HCT116 (cell line): ENCODE data around the gene PLEKHA6. TPM values are rescaled to one million over a fixed set of nuclear protein-coding genes. Genes with fewer than 3 reads are reported as not detected.

Experiments
- ATAC-seq: fragments of 200-7000 bp; cut with Tn5 transposase; 2 replicates; pipeline ENCODE4 v1.9.1; 2020; ENCODE audit warnings: mild to moderate bottlenecking, moderate library complexity
- BruUV-seq: library from RNA; stranded (reverse); fragments of 400-500 nt; replicated peaks from 2 replicates; lab custom pipeline; 2021; lab: Mats Ljungman, UMichigan
- CTCF ChIA-PET: fragments of 300-600 bp; sonication (Branson Sonifier 250); formaldehyde crosslinking; loops from one replicate; lab custom pipeline; 2021; ENCODE audit warnings: antibody characterized with exemption; lab: Charles Lee
- POLR2A ChIA-PET: fragments of 300-600, 350-600 bp; sonication (Branson Sonifier 250); formaldehyde crosslinking; loops from one replicate; lab custom pipeline; 2021; ENCODE audit warnings: antibody characterized with exemption; lab: Charles Lee
- RAD21 ChIA-PET, 2 experiments: fragments of 300-600 bp; sonication (Branson Sonifier 250); formaldehyde crosslinking; loops; one replicate each; lab custom pipeline; 2023; ENCODE audit warnings: low total read pairs in 2 of 2; ENCODE audit not compliant: uncharacterized antibody in 2 of 2, unreplicated experiment in 2 of 2, low non-redundant PET in 1 of 2; lab: Charles Lee
- DNase-seq: peaks from one replicate; pipeline ENCODE4 v3.0.0-alpha.2; 2010; ENCODE audit warnings: low read depth, low spot score
- H2AFZ ChIP-seq: fragments of 200-600 bp; shearing (Covaris generic), sonication (generic); 2 replicates; pipeline ENCODE4 v1.6.1; 2017; ENCODE audit warnings: low read depth, mixed run types, mixed read lengths, antibody characterized with exemption, low read length; ENCODE audit not compliant: poor library complexity, severe bottlenecking
- H3K27ac ChIP-seq: 2 replicates; pipeline ENCODE4 v1.5.1; 2012; ENCODE audit warnings: low read depth, low read length
- H3K27me3 ChIP-seq: fragments of 200-600 bp; sonication (generic); 2 replicates; pipeline ENCODE4 v1.6.1; 2016; ENCODE audit warnings: mixed run types, low read length, mixed read lengths; ENCODE audit not compliant: insufficient read depth
- H3K36me3 ChIP-seq, 2 experiments: fragments of 200-500 bp in 1 of 2; fragments of 200-600 bp in 1 of 2; sonication (Bioruptor generic) in 1 of 2; sonication (generic) in 1 of 2; 2 replicates each; pipeline versions ENCODE4 v1.5.1 to v1.6.1; 2014 to 2016; ENCODE audit warnings: low read length in 2 of 2, inconsistent platforms in 1 of 2, mixed read lengths in 1 of 2, mixed run types in 1 of 2; ENCODE audit not compliant: insufficient read depth in 2 of 2, control insufficient read depth in 1 of 2
- H3K4me1 ChIP-seq, 2 experiments: fragments of 200-600 bp in 1 of 2; sonication (generic) in 1 of 2; 2 replicates each; pipeline versions ENCODE4 v1.5.1 to v1.6.1; 2012 to 2017; ENCODE audit warnings: low read length in 2 of 2, inconsistent platforms in 1 of 2, mild to moderate bottlenecking in 1 of 2, mixed read lengths in 1 of 2, mixed run types in 1 of 2, moderate library complexity in 1 of 2; ENCODE audit not compliant: insufficient read depth in 2 of 2, control insufficient read depth in 1 of 2
- H3K4me2 ChIP-seq: fragments of 200-600 bp; sonication (generic); 2 replicates; pipeline ENCODE4 v1.6.1; 2017; ENCODE audit warnings: mixed run types, low read length, mixed read lengths
- H3K4me3 ChIP-seq, 2 experiments: fragments of 200-600 bp in 1 of 2; sonication (generic) in 1 of 2; replicated peaks in 1 of 2; 2 replicates each; pipeline ENCODE4 v1.5.1; 2011 to 2016; ENCODE audit warnings: low read length in 2 of 2, control low read depth in 1 of 2, low read depth in 1 of 2, mild to moderate bottlenecking in 1 of 2, mixed read lengths in 1 of 2, mixed run types in 1 of 2
- H3K79me2 ChIP-seq: fragments of 200-600 bp; sonication (generic); 2 replicates; pipeline ENCODE4 v1.6.1; 2017; ENCODE audit warnings: mild to moderate bottlenecking, mixed run types, low read length, moderate library complexity, mixed read lengths; ENCODE audit not compliant: insufficient read depth
- H3K9ac ChIP-seq: fragments of 200-600 bp; sonication (generic); 2 replicates; pipeline ENCODE4 v1.6.1; 2016; ENCODE audit warnings: low read length, mixed read lengths
- H3K9me2 ChIP-seq: fragments of 200-600 bp; sonication (generic), shearing (Covaris generic); 2 replicates; pipeline ENCODE4 v1.6.1; 2017; ENCODE audit warnings: mixed run types, mild to moderate bottlenecking, moderate library complexity; ENCODE audit not compliant: insufficient read depth
- H3K9me3 ChIP-seq, 2 experiments: fragments of 200-500 bp in 1 of 2; fragments of 200-600 bp in 1 of 2; sonication (Bioruptor generic) in 1 of 2; sonication (generic) in 1 of 2; 2 replicates each; pipeline ENCODE4 v1.6.1; 2014 to 2017; ENCODE audit warnings: low read length in 2 of 2, mixed read lengths in 2 of 2, inconsistent platforms in 1 of 2, low read depth in 1 of 2, mild to moderate bottlenecking in 1 of 2, mixed run types in 1 of 2, moderate library complexity in 1 of 2; ENCODE audit not compliant: control insufficient read depth in 1 of 2, insufficient read depth in 1 of 2
- H4K20me1 ChIP-seq: fragments of 200-600 bp; sonication (generic), shearing (Covaris generic); 2 replicates; pipeline ENCODE4 v1.6.1; 2017; ENCODE audit warnings: mixed run types, mild to moderate bottlenecking, moderate library complexity; ENCODE audit not compliant: insufficient read depth
- CBX3 ChIP-seq: IDR thresholded peaks from 2 replicates; pipeline ENCODE4 v1.6.1; 2012; ENCODE audit warnings: low read depth
- ELF1 ChIP-seq: IDR thresholded peaks from 2 replicates; pipeline ENCODE4 v1.6.1; 2012; ENCODE audit warnings: low read depth, borderline replicate concordance
- EZH2 ChIP-seq: fragments of 200-600 bp; sonication (generic); IDR thresholded peaks from 2 replicates; pipeline ENCODE4 v1.6.1; 2017; ENCODE audit warnings: antibody characterized with exemption, mixed run types
- EZH2phosphoT487 ChIP-seq: fragments of 200-600 bp; IDR thresholded peaks from 2 replicates; pipeline ENCODE4 v1.6.1; 2018; ENCODE audit warnings: antibody characterized with exemption, borderline replicate concordance
- FOSL1 ChIP-seq: IDR thresholded peaks from 2 replicates; pipeline ENCODE4 v1.6.1; 2012; ENCODE audit warnings: low read depth
- JUND ChIP-seq: IDR thresholded peaks from 2 replicates; pipeline ENCODE4 v1.6.1; 2012
- POLR2A ChIP-seq: IDR thresholded peaks from 2 replicates; pipeline ENCODE4 v1.7.0; 2011; ENCODE audit warnings: borderline replicate concordance; ENCODE audit not compliant: insufficient read depth, insufficient read length; ENCODE audit errors: extremely low read depth
- POLR2AphosphoS5 ChIP-seq: IDR thresholded peaks from 2 replicates; pipeline ENCODE4 v1.6.1; 2011; ENCODE audit warnings: mild to moderate bottlenecking, low read depth, low read length, moderate library complexity
- RAD21 ChIP-seq: IDR thresholded peaks from 2 replicates; pipeline ENCODE4 v1.6.1; 2012; ENCODE audit warnings: low read depth, mild to moderate bottlenecking
- SP1 ChIP-seq: IDR thresholded peaks from 2 replicates; pipeline ENCODE4 v1.6.1; 2012; ENCODE audit warnings: low read depth
- SRF ChIP-seq: IDR thresholded peaks from 2 replicates; pipeline ENCODE4 v1.6.1; 2012; ENCODE audit warnings: low read depth
- TCF7L2 ChIP-seq: IDR thresholded peaks from 2 replicates; pipeline ENCODE4 v1.7.0; 2011; ENCODE audit warnings: borderline replicate concordance, inconsistent platforms; ENCODE audit not compliant: insufficient read depth, insufficient read length; ENCODE audit errors: extremely low read depth
- ZFX ChIP-seq: fragments of 450-650 bp; IDR thresholded peaks from 2 replicates; pipeline ENCODE4 v1.6.1; 2017
- ZNF274 ChIP-seq: fragments of 200-500 bp; sonication (Bioruptor generic); IDR thresholded peaks from 2 replicates; pipeline ENCODE4 v1.6.1; 2014; ENCODE audit warnings: mild to moderate bottlenecking, low read depth, low read length, inconsistent platforms
- intact Hi-C: fragments of 100-400 bp; cut with micrococcal nuclease; formaldehyde crosslinking; loops from 2 replicates; pipeline ENCODE4 v1.10.0; 2022
- total RNA-seq: library from RNA; stranded (reverse); gene quantifications from one replicate; pipeline ENCODE4 v1.2.1, GENCODE V29; 2021; ENCODE audit not compliant: unreplicated experiment
- TF ChIP-seq, protein P1 (sequence below): IDR thresholded peaks from 2 replicates; pipeline ENCODE4 v1.6.1; 2012
- TF ChIP-seq, protein P2 (sequence below): IDR thresholded peaks from 2 replicates; pipeline ENCODE4 v1.6.1; 2012
- TF ChIP-seq, protein P3 (sequence below): IDR thresholded peaks from 2 replicates; pipeline ENCODE4 v1.6.1; 2011; ENCODE audit warnings: mild to moderate bottlenecking, low read length, moderate library complexity; ENCODE audit not compliant: insufficient replicate concordance; ENCODE audit errors: extremely low read depth
- TF ChIP-seq, protein P4 (sequence below), 3 experiments: fragments of 200-600 bp in 1 of 3; sonication (generic) in 1 of 3; IDR thresholded peaks in 2 of 3; conservative IDR thresholded peaks in 1 of 3; 2 replicates each; pipeline ENCODE4 v1.5.1; 2012 to 2017; ENCODE audit warnings: low read depth in 2 of 3, low read length in 2 of 3, antibody characterized with exemption in 1 of 3, borderline replicate concordance in 1 of 3, control low read depth in 1 of 3, mild to moderate bottlenecking in 1 of 3, mixed read lengths in 1 of 3, mixed run types in 1 of 3, moderate library complexity in 1 of 3; ENCODE audit not compliant: insufficient read depth in 1 of 3

Gene PLEKHA6
- total RNA-seq, 1 experiment from 2014 or later, result 13.1 TPM

- Histone ChIP-seq H3K9me3 (no peaks in the 10 kb centered on the region), H3K27me3 (no peaks in the 10 kb centered on the region), H3K9me2 (no peaks in the 10 kb centered on the region), H3K4me3 (no peak overlapping the region), H3K27ac (no peak overlapping the region), H2AFZ (no peak overlapping the region), H3K4me1 (peaks cover 6 to 13% of the 10 kb centered on the region in 2 experiments; a peak in 3 of 4 replicates), H3K4me2 (no peak overlapping the region), H3K79me2 (no peaks in the 10 kb centered on the region), H3K36me3 (peaks cover 0 to 13% of the 10 kb centered on the region in 2 experiments; a peak in 1 of 4 replicates), H3K9ac (no peak overlapping the region), H4K20me1 (no peaks in the 10 kb centered on the region)
- TF ChIP-seq, protein P1, sequence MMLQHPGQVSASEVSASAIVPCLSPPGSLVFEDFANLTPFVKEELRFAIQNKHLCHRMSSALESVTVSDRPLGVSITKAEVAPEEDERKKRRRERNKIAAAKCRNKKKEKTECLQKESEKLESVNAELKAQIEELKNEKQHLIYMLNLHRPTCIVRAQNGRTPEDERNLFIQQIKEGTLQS, result no peak
- TF ChIP-seq FOSL1 (no peak), SRF (no peak), EZH2phosphoT487 (no peak), ZFX (no peak), TCF7L2 (no peak), ELF1 (no peak), POLR2AphosphoS5 (no peak), ZNF274 (no peak), CBX3 (no peak), SP1 (no peak), RAD21 (no peak), EZH2 (no peak), POLR2A (no peak), JUND (no peak)
- TF ChIP-seq, protein P2, sequence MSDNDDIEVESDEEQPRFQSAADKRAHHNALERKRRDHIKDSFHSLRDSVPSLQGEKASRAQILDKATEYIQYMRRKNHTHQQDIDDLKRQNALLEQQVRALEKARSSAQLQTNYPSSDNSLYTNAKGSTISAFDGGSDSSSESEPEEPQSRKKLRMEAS, result no peak
- TF ChIP-seq, protein P3, sequence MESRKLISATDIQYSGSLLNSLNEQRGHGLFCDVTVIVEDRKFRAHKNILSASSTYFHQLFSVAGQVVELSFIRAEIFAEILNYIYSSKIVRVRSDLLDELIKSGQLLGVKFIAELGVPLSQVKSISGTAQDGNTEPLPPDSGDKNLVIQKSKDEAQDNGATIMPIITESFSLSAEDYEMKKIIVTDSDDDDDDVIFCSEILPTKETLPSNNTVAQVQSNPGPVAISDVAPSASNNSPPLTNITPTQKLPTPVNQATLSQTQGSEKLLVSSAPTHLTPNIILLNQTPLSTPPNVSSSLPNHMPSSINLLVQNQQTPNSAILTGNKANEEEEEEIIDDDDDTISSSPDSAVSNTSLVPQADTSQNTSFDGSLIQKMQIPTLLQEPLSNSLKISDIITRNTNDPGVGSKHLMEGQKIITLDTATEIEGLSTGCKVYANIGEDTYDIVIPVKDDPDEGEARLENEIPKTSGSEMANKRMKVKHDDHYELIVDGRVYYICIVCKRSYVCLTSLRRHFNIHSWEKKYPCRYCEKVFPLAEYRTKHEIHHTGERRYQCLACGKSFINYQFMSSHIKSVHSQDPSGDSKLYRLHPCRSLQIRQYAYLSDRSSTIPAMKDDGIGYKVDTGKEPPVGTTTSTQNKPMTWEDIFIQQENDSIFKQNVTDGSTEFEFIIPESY, result no peak
- TF ChIP-seq, protein P4, sequence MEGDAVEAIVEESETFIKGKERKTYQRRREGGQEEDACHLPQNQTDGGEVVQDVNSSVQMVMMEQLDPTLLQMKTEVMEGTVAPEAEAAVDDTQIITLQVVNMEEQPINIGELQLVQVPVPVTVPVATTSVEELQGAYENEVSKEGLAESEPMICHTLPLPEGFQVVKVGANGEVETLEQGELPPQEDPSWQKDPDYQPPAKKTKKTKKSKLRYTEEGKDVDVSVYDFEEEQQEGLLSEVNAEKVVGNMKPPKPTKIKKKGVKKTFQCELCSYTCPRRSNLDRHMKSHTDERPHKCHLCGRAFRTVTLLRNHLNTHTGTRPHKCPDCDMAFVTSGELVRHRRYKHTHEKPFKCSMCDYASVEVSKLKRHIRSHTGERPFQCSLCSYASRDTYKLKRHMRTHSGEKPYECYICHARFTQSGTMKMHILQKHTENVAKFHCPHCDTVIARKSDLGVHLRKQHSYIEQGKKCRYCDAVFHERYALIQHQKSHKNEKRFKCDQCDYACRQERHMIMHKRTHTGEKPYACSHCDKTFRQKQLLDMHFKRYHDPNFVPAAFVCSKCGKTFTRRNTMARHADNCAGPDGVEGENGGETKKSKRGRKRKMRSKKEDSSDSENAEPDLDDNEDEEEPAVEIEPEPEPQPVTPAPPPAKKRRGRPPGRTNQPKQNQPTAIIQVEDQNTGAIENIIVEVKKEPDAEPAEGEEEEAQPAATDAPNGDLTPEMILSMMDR (IDR thresholded peaks at IDR 0.05 in 2 of 3, conservative IDR thresholded peaks at IDR 0.05 in 1 of 3; ENCODE audit: borderline replicate concordance in 1 of 3, insufficient read depth in 1 of 3, low read depth in 2 of 3, low read length in 2 of 3), result no peak
- ChIA-PET CTCF (interaction anchor here (1.1 to 1.3 kb wide), 3 partner anchors 110 to 206 kb away, joined by 3 to 5 read pairs (median 3); no protein-coding TSS in a partner anchor), POLR2A (no interaction called here), RAD21 (no interaction called here)
- BruUV-seq, result no TSS peak
- ATAC-seq (no peak), DNase-seq (no peak)
- intact Hi-C loops, result no loop called here
Measured at GRCh38 chr1:204367956-204368355, 8.2 kb upstream of the PLEKHA6 start.
